Kidney (tissue), 14 donors: ENCODE measurements around the gene LCOR. TPM values are rescaled to one million over a fixed set of nuclear protein-coding genes. Genes with fewer than 3 reads are reported as not detected.

Experiments used
- DNase-seq, 5 donors: peaks; one replicate each; pipeline ENCODE4 v3.0.0-alpha.2; 2013 to 2020
- FAIRE-seq: peaks from 2 replicates; lab custom pipeline; 2012; peaks lifted over from hg19 to GRCh38; lab: Jason Lieb, UNC
- H3K27ac ChIP-seq, 2 donors: one replicate each; pipeline ENCODE4 v1.7.0; 2013; ENCODE audit warnings: low read depth in 2 of 2, low read length in 2 of 2, inconsistent platforms in 1 of 2
- H3K27me3 ChIP-seq: one replicate; pipeline ENCODE4 v1.7.1; 2013; ENCODE audit warnings: low read length, inconsistent platforms; ENCODE audit not compliant: control insufficient read depth, insufficient read depth
- H3K36me3 ChIP-seq, 3 donors: one replicate each; pipeline versions ENCODE4 v1.7.0 to v1.7.1; 2013; ENCODE audit warnings: low read length in 3 of 3, control low read depth in 1 of 3, inconsistent platforms in 1 of 3; ENCODE audit not compliant: insufficient read depth in 3 of 3, control insufficient read depth in 2 of 3
- H3K4me1 ChIP-seq, 3 donors: one replicate each; pipeline versions ENCODE4 v1.7.0 to v1.7.1; 2013; ENCODE audit warnings: low read length in 3 of 3, inconsistent platforms in 1 of 3, low read depth in 1 of 3; ENCODE audit not compliant: control insufficient read depth in 2 of 3, insufficient read depth in 2 of 3
- H3K4me3 ChIP-seq, 3 donors: one replicate each; pipeline versions ENCODE4 v1.7.0 to v1.8.1; 2013; ENCODE audit warnings: low read length in 3 of 3, control low read depth in 1 of 3, inconsistent platforms in 1 of 3
- H3K9ac ChIP-seq, 3 donors: one replicate each; pipeline versions ENCODE4 v1.7.0 to v1.7.1; 2013; ENCODE audit warnings: low read length in 3 of 3, control low read depth in 1 of 3, inconsistent platforms in 1 of 3
- H3K9me3 ChIP-seq, 3 donors: one replicate each; pipeline versions ENCODE4 v1.7.0 to v1.7.1; 2013; ENCODE audit warnings: low read length in 3 of 3, control low read depth in 1 of 3, inconsistent platforms in 1 of 3; ENCODE audit not compliant: control insufficient read depth in 2 of 3, insufficient read depth in 1 of 3
- CTCF ChIP-seq: IDR thresholded peaks from 3 replicates; pipeline ENCODE4 v1.5.1; 2012; ENCODE audit warnings: mild to moderate bottlenecking, moderate library complexity, borderline replicate concordance; ENCODE audit not compliant: insufficient read depth; ENCODE audit errors: extremely low read depth
- intact Hi-C: fragments of 100-400 bp; cut with DNase I; formaldehyde crosslinking; loops from one replicate; pipeline ENCODE4 v1.11.1; 2022
- polyA plus RNA-seq: library from polyadenylated mRNA; stranded (reverse); fragments of 350-450 nt; fragmentation: Illumina TruSeq; extraction: RNeasy Lipid Tissue Mini Kit (QIAGEN cat#74804); gene quantifications from one replicate; pipeline ENCODE4 v1.2.3, GENCODE V29; 2014; ENCODE audit warnings: low read depth, low replicate concordance; ENCODE audit not compliant: insufficient read depth
- total RNA-seq: library from RNA; stranded (reverse); fragmentation: NEBNext Ultra II Directional; extraction: Animal tissue kit (Norgen Biotek cat#: 25700); gene quantifications from one replicate; pipeline ENCODE4 v1.2.1, GENCODE V29; 2021
- donor health status: control.
- donor health status: control.
- donor health status: control.
- donor health status: control.
- donor health status: control.
- donor health status: DM: yes; HTN: yes; CAD: no.
- donor health status: Normal renal cell carcinoma (clear cell type).

The LCOR gene
- total and polyA plus RNA-seq, 2 donors from 2014 or later = 2.8 to 48.5 TPM

GRCh38 chr10:96910488-96911395 is 78.6 kb downstream of the LCOR start:
- no peaks in the 10 kb centered on the region for H3K27me3 ChIP-seq
- DNase-seq (peak in 1 of 5 donors; percentile 25), FAIRE-seq (peak; percentile 92)
- TF ChIP-seq CTCF = peak; percentile 58
- H3K9me3 ChIP-seq = no peaks in the 10 kb centered on the region
- H3K4me3 ChIP-seq = no peak overlapping the region
- no peak overlapping the region for H3K27ac ChIP-seq
- H3K4me1 ChIP-seq = no peaks in the 10 kb centered on the region
- H3K36me3 ChIP-seq = peaks cover 0 to 4% (median 3%) of the 10 kb centered on the region in 3 donors
- no peak overlapping the region for H3K9ac ChIP-seq
- intact Hi-C loops = no loop called here

GRCh38 chr10:96912405-96912804 is 80.3 kb downstream of the LCOR start:
- H3K36me3 ChIP-seq = peaks cover 0 to 4% (median 3%) of the 10 kb centered on the region in 3 donors
- DNase-seq (no peak), FAIRE-seq (no peak)
- H3K9ac ChIP-seq = no peak overlapping the region
- no peaks in the 10 kb centered on the region for H3K27me3 ChIP-seq
- H3K9me3 ChIP-seq = no peaks in the 10 kb centered on the region
- H3K4me1 ChIP-seq = no peaks in the 10 kb centered on the region
- intact Hi-C loops = no loop called here
- H3K4me3 ChIP-seq = no peak overlapping the region
- no peak for TF ChIP-seq CTCF
- no peak overlapping the region for H3K27ac ChIP-seq

DNA sequence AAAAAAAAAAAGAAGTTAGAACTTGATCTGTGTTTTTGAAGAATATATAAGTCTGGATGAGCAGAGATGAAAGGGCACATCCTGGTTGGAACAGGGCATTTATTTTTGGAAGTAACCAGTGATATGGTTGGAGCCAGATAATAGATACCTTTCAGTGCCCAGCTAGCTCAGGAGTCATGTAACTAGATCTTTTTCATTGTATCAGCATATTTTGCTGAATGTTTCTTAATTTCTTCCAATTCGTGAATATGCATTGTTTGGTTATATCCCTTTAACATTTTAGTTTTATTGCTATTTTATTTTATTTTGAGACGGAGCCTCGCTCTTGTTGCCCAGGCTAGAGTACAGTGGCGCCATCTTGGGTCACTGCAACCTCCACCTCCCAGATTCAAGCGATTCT is 81.8 kb downstream of the LCOR start:
- Histone ChIP-seq H3K27ac (no peak overlapping the region), H3K36me3 (peaks cover 0 to 4% (median 3%) of the 10 kb centered on the region in 3 donors), H3K9me3 (no peaks in the 10 kb centered on the region), H3K9ac (no peak overlapping the region), H3K4me3 (no peak overlapping the region), H3K27me3 (no peaks in the 10 kb centered on the region), H3K4me1 (no peaks in the 10 kb centered on the region)
- intact Hi-C loops = no loop called here
- FAIRE-seq (no peak), DNase-seq (no peak)
- TF ChIP-seq CTCF = no peak
